Epithelial cell of esophagus (primary cell): Measurements from ENCODE around the gene MDFI.

Experiments used
- DNase-seq: peaks from one replicate; pipeline ENCODE4 v3.0.0; 2010; ENCODE audit warnings: low read depth
- H3K4me3 ChIP-seq: 2 replicates; pipeline ENCODE4 v1.5.1; 2011; ENCODE audit warnings: mild to moderate bottlenecking, low read length, control low read depth
- CTCF ChIP-seq: IDR thresholded peaks from 2 replicates; pipeline ENCODE4 v1.5.1; 2011; ENCODE audit warnings: low read depth, mild to moderate bottlenecking, low read length, control low read depth, inconsistent platforms; ENCODE audit not compliant: insufficient read depth; ENCODE audit errors: missing control alignments

The MDFI gene

DNA sequence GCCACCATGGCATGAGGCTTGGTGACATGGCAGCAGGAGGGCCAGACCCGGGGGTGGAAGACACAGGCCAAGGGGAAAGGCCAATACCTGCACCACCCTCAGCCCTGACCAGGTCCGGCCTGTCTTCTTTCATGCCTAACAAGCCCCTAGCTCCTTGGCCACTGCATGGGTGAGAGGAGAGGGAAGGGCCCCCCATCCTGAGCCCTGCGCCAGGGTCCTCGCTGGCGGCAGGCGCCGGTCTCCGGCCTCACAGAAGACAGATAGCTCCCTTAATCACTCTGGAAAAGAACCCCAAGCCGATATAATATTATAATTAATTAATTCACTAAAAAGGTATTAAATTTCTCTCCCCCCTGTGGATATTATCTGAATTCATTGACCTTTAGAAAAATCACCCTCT is 41.4 kb downstream of the MDFI start:
- no peak for TF ChIP-seq CTCF
- no peak overlapping the region for H3K4me3 ChIP-seq
- no peak for DNase-seq

DNA sequence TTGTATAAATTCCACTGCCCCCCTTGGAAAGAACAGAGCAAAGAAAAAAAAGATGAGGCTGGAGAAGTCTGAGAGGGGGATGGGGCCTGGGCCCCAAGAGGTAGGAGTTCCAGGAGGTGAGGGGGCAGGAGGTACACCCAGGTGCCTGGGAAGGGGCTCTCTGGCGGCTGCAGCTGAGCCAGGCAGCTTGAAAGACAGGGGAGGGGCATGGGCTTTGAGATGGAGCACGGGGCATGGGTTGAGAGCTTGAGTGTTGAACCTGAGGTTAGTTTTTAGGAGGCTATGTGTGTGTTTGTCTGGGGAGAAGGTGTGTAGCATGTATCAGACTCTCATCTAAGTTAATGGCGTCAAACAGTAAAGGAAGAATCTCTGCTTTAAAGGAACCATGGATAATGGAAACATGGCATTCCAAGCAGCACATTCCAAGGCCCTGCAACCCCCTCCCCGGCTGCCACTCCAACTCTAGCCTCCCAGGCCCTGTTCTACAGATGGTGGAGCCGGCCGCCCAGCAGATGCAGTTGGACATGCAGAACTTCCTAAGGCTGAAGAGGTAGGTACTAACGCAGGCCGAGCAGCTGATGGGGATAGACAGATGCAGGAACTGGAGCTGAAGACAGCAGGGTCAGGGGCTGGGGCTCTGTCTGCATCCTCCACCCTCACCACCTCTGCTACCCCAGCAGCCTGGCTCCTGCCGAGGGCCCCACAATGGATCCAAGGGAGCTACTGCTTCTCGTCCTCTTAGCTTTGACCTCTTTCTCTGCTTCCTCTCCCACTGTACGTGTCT is 42.1 kb downstream of the MDFI start:
- TF ChIP-seq CTCF = no peak
- no peak for DNase-seq
- H3K4me3 ChIP-seq = no peak overlapping the region

- peak; percentile 89 for DNase-seq
- TF ChIP-seq CTCF = peak; percentile 85
- H3K4me3 ChIP-seq = no peak overlapping the region
Measured at GRCh38 chr6:41682056-41682477, 43.8 kb downstream of the MDFI start.

DNA sequence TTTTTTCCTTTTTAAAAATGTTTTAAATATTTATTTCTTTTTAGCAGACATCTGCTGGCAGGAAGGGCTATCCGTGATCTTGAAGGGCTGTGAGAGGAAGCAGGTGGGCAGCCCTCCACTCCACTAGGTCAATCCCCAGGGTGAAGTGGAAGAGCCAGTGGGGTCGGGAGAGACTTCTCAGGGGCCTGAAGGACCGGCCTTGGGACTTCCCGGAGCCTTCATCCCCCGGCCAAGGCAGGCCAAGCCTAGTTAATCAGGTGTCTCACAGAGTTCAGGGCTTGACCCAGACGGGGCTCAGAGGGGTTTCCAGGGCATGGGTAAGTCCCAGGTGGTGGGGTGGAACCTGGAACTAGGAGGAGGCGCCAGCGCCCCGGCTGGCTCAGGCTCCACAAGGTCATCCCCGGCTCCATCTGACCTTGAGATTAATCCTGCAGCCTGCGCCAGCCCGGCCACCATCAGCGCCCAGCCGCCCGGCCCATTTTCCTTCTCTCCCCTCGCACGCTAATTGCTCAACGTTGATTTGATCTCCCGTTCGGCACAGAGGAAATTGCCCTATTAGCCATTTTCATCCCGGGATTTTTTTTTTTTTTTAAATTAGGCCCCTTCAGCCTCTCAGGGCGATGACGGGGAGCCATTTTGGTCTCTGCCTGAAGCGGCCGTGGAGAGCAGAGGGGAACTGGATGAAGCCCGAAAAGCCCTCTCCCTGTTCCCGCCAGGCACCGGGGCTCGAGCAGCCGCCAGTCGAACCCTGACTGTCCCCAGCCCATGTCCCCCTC is 44.4 kb downstream of the MDFI start:
- DNase-seq = no peak
- no peak overlapping the region for H3K4me3 ChIP-seq
- no peak for TF ChIP-seq CTCF

DNA sequence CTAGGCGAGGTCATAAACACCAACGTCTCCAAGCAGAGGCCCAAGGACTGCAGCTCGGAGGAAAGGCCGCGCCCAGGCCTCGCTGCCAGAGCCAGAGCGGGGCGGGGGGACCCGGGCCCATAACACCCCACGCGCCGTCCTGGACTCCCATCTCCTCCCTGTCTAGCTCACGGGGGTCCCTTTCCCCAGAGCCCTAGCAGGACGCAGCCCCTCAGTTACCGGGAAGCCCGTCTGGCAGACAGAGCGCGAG is 44.9 kb downstream of the MDFI start:
- no peak for DNase-seq
- peak overlapping the region; percentile 27 for H3K4me3 ChIP-seq
- no peak for TF ChIP-seq CTCF

- peak; percentile 68 for DNase-seq
- TF ChIP-seq CTCF = peak; percentile 83
- peak overlapping the region; percentile 27 for H3K4me3 ChIP-seq
Measured at GRCh38 chr6:41683523-41684310, 45.4 kb downstream of the MDFI start.
